ENCODE results near the gene NSG1.
"Not testable (repeated sequence)": the region's sequence is repeated elsewhere in the genome, so short reads cannot be mapped to it uniquely, and the experiment has no call there.

NSG1 gene, protein sequence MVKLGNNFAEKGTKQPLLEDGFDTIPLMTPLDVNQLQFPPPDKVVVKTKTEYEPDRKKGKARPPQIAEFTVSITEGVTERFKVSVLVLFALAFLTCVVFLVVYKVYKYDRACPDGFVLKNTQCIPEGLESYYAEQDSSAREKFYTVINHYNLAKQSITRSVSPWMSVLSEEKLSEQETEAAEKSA

GRCh38 chr4:4386736-4387392 lies at the start of gene NSG1:
NSG1 (plus strand) TSS chr4:4387102; CDS start chr4:4387630, 528 bp downstream.
- no peak for DNase-seq (ENCODE audit: low read depth)

GRCh38 chr4:4338210-4339001 lies 48.5 kb upstream of the NSG1 start:
- DNase-seq (ENCODE audit: low read depth) = no peak

GRCh38 chr4:4339504-4340085 lies 47.3 kb upstream of the NSG1 start:
- DNase-seq (ENCODE audit: low read depth) = no peak

- no peak for DNase-seq (ENCODE audit: low read depth)
Measured at GRCh38 chr4:4341861-4342650, 44.8 kb upstream of the NSG1 start.

DNA sequence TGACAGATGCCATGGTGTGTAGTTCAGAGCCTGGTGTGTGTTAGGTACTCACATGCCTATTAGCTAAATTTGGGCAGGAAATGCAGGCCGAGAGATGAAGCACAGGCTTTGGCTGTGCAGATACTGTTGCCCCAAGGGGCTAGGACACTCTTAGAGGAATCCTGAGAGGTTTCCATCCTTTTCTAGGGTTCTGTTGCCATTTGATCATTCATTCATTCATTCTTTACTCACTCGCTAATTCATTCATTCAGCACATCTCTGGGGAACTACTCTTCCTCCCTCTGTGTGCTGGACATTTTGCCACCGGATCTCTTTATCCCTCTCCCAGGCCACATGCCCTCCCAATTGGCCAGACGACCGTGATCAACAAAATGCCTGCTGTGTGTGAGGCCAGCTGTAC lies 43.9 kb upstream of the NSG1 start:
- no peak for DNase-seq (ENCODE audit: low read depth)

GRCh38 chr4:4344915-4345527 lies 41.9 kb upstream of the NSG1 start:
- no peak for DNase-seq (ENCODE audit: low read depth)

- DNase-seq (ENCODE audit: low read depth) = no peak
Measured at GRCh38 chr4:4347585-4347984, 39.3 kb upstream of the NSG1 start.

DNA sequence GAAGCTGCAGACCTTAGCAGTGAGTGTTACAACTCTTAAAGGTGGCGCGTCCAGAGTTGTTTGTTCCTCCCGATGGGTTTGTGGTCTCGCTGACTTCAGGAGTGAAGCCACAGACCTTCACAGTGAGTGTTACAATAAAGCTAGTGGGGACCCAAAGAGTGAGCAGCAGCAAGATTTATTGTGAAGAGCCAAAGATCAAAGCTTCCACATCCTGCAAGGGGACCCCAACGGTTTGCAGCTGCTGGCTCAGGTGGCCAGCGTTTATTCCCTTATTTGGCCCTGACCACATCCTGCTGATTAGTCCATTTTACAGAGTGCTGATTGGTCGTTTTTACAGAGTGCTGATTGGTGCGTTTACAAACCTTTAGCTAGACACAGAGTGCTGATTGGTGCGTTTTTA lies 38.3 kb upstream of the NSG1 start:
- not testable (repeated sequence) for DNase-seq (ENCODE audit: low read depth)

- DNase-seq (ENCODE audit: low read depth) = no peak
Measured at GRCh38 chr4:4349867-4350266, 37.0 kb upstream of the NSG1 start.

DNA sequence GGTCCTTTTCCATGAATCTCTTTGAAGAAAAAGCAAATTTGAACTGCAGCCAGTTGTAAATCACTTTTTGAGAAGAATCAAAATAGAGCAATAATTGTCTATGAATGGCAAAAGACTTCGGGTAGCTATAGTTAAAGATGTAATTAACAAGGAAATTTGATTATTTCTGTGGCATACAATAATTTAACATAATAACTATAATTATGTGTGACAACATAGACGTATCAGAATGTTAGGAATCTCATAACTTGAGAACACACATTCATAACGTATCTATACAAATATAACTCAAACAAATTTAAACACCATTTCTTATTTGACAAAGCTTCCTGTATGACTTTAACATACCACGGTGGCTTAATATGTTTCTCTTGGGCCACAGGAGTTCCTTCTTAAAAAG lies 36.0 kb upstream of the NSG1 start:
- no peak for DNase-seq (ENCODE audit: low read depth)

GRCh38 chr4:4355302-4355701 lies 31.6 kb upstream of the NSG1 start:
- DNase-seq (ENCODE audit: low read depth) = no peak

DNA sequence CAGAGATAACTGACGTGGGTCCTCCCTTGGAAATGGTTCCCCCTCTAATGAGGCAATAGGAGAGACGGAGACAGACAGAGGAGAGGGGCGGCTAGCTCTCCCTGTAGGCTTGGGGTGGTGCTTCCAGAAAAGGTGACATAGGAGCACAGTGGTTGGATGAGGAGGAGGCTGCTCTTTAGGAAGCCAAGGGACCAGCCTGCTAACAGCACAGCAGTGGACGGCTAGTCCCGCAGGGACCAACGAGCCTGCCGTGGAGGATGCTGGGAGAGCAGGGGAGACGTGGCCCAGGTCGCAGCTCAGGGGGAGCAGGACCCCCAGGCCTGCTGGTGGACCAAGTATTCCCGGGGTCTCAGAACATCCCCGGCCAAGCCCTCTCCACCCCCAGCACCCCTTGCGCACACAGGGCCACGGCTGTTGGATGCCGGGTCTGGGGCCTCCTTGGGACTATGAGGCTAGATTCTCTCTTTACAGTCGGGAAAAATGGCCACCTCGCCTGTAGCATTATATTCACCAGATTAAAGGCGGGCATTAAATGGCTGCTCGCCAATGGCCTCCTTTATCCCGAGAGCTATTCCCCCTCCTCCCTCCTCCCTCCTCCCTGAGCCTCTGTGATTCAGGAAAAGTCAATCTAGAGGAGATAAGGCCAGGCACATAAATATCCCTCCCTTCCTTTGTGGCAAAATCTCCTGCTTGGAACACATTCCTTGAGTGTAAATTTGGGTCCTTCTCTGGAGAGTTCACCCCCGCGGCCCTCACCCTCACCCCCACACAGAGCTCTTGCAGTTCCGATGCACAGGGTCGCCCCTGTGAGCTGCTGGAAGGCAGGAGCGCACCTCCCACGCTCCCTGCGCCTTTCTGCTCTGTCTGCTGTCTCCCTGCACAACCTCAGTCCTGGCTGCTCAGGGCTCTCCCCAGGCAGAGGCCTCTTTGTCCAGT lies 30.5 kb upstream of the NSG1 start:
- DNase-seq (ENCODE audit: low read depth) = no peak

DNA sequence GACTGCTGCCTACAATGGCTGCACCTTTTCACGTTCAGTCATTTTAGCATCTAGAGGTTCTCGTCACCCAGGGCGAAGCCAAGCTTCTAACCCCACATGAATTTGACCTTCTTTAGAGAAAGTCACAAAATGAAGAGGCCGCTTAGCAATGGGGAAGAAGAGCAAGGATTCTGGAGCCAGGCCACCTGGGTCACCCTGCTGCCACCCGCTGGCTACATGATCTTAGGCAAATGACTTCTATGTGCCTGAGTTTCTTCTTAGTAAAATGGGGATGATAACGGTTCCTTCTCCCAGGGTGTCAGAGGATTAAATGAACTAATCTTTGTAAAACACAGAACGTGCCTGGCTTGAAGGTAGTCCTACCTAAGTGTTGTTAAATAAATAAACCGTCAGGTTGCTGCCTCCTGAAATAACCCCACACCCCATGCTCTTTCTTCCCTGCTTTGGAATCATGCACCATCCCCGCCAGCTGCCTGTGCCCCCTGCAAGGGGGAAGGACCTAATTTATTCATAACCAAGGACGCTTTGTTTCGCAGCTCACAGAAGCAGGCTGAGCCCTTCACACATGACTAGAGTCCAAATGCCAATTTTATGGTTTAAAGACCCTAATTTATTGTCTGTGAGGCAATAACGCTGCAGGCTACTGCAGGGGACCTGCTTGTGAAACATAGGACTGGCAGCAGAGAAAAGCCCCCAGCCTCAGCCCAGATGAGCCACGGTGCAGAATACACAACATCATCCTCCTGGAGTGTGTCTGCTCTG lies 28.6 kb upstream of the NSG1 start:
- DNase-seq (ENCODE audit: low read depth) = no peak

GRCh38 chr4:4361883-4362282 lies 25.0 kb upstream of the NSG1 start:
- DNase-seq (ENCODE audit: low read depth) = no peak

- no peak for DNase-seq (ENCODE audit: low read depth)
Measured at GRCh38 chr4:4362991-4363697, 23.8 kb upstream of the NSG1 start.

DNA sequence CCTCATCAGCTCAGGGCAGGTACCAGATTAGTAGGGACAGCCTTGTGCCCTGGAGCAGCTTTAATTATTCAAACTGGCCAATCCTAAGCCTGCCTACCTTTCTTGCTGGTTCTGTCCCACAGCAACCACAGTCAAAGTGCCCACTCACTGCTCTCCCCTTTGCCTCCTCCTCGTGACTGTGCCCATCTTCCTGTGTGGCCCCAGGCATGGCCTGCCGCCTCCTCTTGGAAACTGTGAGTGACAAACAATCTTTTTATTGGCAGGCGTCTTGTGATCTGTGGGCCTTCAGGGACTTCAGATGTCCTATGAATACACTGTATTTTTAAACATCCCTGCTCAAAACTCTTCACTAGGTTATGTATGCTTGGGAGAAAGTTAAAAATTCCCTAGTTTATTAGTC lies 22.8 kb upstream of the NSG1 start:
- DNase-seq (ENCODE audit: low read depth) = no peak

GRCh38 chr4:4364486-4365208 lies 22.3 kb upstream of the NSG1 start:
- DNase-seq (ENCODE audit: low read depth) = no peak

DNA sequence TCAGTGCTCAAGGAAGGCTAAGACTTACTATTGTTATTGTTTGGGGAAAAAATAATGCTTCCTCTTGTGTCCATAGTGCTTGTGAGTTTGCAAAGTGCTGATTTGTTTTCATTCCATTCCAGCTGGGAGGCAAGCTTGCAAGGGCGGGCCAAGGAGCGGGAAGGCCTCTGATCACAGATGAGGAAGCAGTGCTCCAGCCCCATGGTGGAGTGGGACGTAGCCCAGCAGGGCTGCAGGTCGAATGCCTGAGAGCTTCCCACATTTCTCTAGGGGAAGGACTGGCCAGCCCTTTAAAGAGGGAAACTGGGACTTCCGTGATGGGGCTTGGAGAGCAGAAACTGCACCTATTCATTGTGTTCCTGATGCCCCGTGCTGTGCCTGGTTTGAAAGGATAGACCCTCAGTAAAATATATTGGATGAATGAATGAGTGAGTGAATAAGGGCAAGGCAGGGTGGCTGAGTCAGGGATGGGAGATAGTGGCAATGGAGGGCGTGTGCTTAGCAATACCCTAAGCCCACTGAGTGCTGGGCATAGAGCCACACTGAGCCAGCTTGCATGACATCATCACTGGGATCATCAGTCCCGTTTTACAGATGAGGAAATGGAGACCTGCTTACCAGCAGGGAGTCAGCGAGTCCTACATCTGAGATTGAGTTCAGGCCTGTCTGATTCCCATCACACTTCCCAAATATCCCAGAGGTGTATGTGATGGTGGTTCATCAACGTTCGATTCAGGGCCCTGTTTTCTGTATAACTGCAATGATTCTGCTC lies 17.9 kb upstream of the NSG1 start:
- DNase-seq (ENCODE audit: low read depth) = no peak

Data from stimulated activated CD8-positive, alpha-beta memory T cell treated with anti-CD3 and anti-CD28 coated beads, Interleukin-7, amount 100 ng/mL, for 24 hours (primary cell).